Measurements from ENCODE around the gene AVPR2. TPM values are rescaled to one million over a fixed set of nuclear protein-coding genes. Genes with fewer than 3 reads are reported as not detected.

AVPR2 gene
- total RNA-seq, 1 experiment from 2014 or later: 3.2 TPM

DNA sequence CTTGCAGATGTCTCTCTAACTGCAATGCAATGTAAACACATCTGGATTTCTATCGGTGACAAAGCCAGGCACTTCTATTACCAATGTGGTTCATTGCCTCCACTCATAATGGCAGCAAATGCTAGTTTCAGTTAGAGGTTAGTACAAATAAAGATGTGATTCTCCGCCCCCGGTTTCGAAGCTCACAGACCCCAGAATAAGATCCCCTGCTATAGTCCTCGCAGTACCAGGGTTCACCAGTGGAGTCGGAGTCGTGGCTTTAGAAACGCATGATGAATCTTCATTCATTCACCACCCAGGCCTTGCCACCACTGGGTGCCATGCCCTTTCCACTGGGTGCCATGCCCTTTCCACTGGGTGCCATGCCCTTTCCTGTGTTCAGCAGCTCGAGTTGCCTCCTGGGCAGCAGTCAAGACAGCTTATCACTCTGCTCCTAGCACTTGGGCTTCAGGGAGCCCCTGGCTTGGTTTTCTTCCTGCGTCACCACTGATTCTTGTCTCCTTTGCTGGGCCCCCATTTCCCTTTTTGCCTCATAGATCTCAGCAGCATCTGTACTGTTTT, 33.8 kb downstream of the AVPR2 start:
- Histone ChIP-seq H2AFZ (no peak overlapping the region), H3K9me3 (ENCODE audit: insufficient read depth, low read depth) (no peaks in the 10 kb centered on the region), H3K36me3 (ENCODE audit: low read depth) (no peaks in the 10 kb centered on the region), H3K79me2 (ENCODE audit: low read depth) (peaks cover 13% of the 10 kb centered on the region), H4K20me1 (ENCODE audit: insufficient read depth) (no peaks in the 10 kb centered on the region; the same call in 1 of the 2 replicates), H3K27me3 (ENCODE audit: insufficient read depth, low read depth) (no peaks in the 10 kb centered on the region), H3K27ac (no peak overlapping the region), H3K9me2 (ENCODE audit: insufficient read depth) (no peaks in the 10 kb centered on the region), H3K4me3 (no peak overlapping the region), H3K4me2 (no peak overlapping the region), H3F3A (ENCODE audit: insufficient read depth, low read depth) (peaks cover 8% of the 10 kb centered on the region; the same call in 1 of the 2 replicates), H3K4me1 (replicated peaks; ENCODE audit: insufficient read depth) (no peaks in the 10 kb centered on the region)
- ChIA-PET CTCF (interaction anchor here (0.5 to 0.7 kb wide), 4 partner anchors 286 to 876 kb away, joined by 3 to 15 read pairs (median 9); no protein-coding TSS in a partner anchor), POLR2A (ENCODE audit: unreplicated experiment) (interaction anchor here (0.7 kb wide), 1 partner anchor 46 kb away, joined by 4 read pairs; no protein-coding TSS in a partner anchor)
- no TSS peak for BruUV-seq (replicated peaks)
- intact Hi-C loops (cut with micrococcal nuclease; ENCODE audit: unreplicated experiment): no loop called here
- DNase-seq: no peak
- TF ChIP-seq EZH2 (IDR thresholded peaks at IDR 0.05; ENCODE audit: low read depth): no peak
- TF ChIP-seq, protein P1, sequence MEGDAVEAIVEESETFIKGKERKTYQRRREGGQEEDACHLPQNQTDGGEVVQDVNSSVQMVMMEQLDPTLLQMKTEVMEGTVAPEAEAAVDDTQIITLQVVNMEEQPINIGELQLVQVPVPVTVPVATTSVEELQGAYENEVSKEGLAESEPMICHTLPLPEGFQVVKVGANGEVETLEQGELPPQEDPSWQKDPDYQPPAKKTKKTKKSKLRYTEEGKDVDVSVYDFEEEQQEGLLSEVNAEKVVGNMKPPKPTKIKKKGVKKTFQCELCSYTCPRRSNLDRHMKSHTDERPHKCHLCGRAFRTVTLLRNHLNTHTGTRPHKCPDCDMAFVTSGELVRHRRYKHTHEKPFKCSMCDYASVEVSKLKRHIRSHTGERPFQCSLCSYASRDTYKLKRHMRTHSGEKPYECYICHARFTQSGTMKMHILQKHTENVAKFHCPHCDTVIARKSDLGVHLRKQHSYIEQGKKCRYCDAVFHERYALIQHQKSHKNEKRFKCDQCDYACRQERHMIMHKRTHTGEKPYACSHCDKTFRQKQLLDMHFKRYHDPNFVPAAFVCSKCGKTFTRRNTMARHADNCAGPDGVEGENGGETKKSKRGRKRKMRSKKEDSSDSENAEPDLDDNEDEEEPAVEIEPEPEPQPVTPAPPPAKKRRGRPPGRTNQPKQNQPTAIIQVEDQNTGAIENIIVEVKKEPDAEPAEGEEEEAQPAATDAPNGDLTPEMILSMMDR (conservative IDR thresholded peaks at IDR 0.05): no peak

DNA sequence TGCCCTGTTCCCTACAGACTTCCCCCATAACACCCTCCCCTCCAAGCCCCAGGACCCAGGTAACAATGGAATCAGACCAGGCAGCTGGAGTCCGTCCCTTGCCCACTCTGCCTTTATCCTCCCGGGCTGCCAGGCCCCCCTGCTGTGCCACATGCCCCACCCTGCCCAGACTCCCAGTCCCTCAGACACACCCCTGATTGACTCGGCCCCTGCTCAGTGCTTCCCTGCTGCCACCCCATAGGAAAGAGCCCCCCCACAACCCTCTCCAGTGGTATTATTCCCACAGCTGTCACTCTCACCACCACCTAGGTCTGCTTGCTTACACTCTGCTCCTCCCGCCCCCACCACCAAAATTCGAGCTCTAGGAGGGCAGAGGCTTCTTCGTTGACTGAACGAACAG, 35.1 kb downstream of the AVPR2 start:
- no peaks in the 10 kb centered on the region for H3K9me2 ChIP-seq (ENCODE audit: insufficient read depth)
- H3K4me2 ChIP-seq: no peak overlapping the region
- ChIA-PET POLR2A (ENCODE audit: unreplicated experiment) (no interaction called here), CTCF (interaction anchor here (1.0 kb wide), 1 partner anchor 12 kb away, joined by 3 read pairs; no protein-coding TSS in a partner anchor)
- intact Hi-C loops (cut with micrococcal nuclease; ENCODE audit: unreplicated experiment): no loop called here
- H4K20me1 ChIP-seq (ENCODE audit: insufficient read depth): no peaks in the 10 kb centered on the region
- no peak for TF ChIP-seq EZH2 (IDR thresholded peaks at IDR 0.05; ENCODE audit: low read depth)
- TF ChIP-seq, protein P1 (conservative IDR thresholded peaks at IDR 0.05): no peak
- peaks cover 8% of the 10 kb centered on the region; the same call in 1 of the 2 replicates for H3F3A ChIP-seq (ENCODE audit: insufficient read depth, low read depth)
- no TSS peak for BruUV-seq (replicated peaks)
- H3K79me2 ChIP-seq (ENCODE audit: low read depth): peaks cover under 1% of the 10 kb centered on the region
- no peaks in the 10 kb centered on the region for H3K36me3 ChIP-seq (ENCODE audit: low read depth)
- no peaks in the 10 kb centered on the region for H3K9me3 ChIP-seq (ENCODE audit: insufficient read depth, low read depth)
- no peak overlapping the region for H2AFZ ChIP-seq
- no peaks in the 10 kb centered on the region for H3K4me1 ChIP-seq (replicated peaks; ENCODE audit: insufficient read depth)
- no peak overlapping the region for H3K4me3 ChIP-seq
- no peaks in the 10 kb centered on the region for H3K27me3 ChIP-seq (ENCODE audit: insufficient read depth, low read depth)
- DNase-seq: no peak
- no peak overlapping the region for H3K27ac ChIP-seq

DNA sequence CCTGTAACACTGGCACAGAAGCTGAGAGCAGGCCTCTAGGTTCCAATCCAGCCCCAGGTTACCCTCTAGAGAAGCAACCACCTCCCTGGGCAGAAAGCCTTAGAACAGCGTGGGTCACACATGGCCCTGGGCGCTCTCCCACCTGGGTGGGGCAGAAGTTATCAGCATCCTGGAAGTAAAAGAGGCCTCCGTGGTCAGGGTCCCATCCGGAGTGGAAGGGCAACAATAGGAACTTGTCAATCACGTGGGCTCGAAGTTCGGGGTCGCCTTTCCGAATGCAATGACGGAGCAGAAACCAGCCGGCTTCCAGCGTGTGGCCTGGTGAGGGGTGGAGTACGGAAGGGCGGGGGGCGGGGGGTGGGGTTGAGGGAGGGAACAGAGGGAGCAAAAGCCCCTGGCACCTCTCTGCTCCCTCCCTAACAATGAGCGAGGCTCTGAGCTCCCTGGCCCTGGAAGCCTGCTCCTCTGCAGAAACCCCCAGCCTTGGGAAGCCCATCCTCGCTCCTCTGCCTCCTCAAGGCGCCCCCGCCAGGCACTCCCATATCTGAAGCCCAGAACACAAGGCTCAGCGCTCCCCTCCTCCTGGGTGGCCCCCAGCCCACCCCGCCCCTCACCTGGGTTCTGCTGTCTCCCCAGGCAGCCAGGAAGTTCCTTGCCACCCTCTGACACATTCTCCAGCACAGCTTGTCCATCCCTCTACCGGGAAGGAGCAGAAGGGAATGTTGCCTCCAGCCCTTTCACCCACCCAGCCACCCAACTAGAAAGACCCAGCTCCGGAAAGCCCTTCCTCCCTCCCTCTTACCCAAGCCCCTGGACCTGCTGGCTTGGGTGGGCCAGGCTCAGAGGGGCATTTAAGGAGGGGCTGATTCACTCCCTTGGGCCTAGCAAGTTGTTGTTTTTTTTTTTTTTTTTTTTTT, 37.1 kb downstream of the AVPR2 start:
- H3K36me3 ChIP-seq (ENCODE audit: low read depth): no peaks in the 10 kb centered on the region
- no peaks in the 10 kb centered on the region for H3K9me2 ChIP-seq (ENCODE audit: insufficient read depth)
- no peak overlapping the region for H3K27ac ChIP-seq
- no peak overlapping the region for H3K4me2 ChIP-seq
- no TSS peak for BruUV-seq (replicated peaks)
- TF ChIP-seq, protein P1 (conservative IDR thresholded peaks at IDR 0.05): no peak
- no peak for TF ChIP-seq EZH2 (IDR thresholded peaks at IDR 0.05; ENCODE audit: low read depth)
- no peaks in the 10 kb centered on the region for H3K27me3 ChIP-seq (ENCODE audit: insufficient read depth, low read depth)
- H3K9me3 ChIP-seq (ENCODE audit: insufficient read depth, low read depth): no peaks in the 10 kb centered on the region
- no peaks in the 10 kb centered on the region for H3K4me1 ChIP-seq (replicated peaks; ENCODE audit: insufficient read depth)
- H3F3A ChIP-seq (ENCODE audit: insufficient read depth, low read depth): no peaks in the 10 kb centered on the region
- intact Hi-C loops (cut with micrococcal nuclease; ENCODE audit: unreplicated experiment): no loop called here
- ChIA-PET CTCF (interaction anchor here (1.0 kb wide), 1 partner anchor 15 kb away, joined by 6 read pairs; no protein-coding TSS in a partner anchor), POLR2A (ENCODE audit: unreplicated experiment) (interaction anchor here (0.6 to 0.7 kb wide), 3 partner anchors 11 to 1274 kb away, joined by 3 to 11 read pairs (median 5); no protein-coding TSS in a partner anchor)
- DNase-seq: peak in 1 of 2 experiments; percentile 38
- no peaks in the 10 kb centered on the region for H3K79me2 ChIP-seq (ENCODE audit: low read depth)
- no peaks in the 10 kb centered on the region for H4K20me1 ChIP-seq (ENCODE audit: insufficient read depth)
- no peak overlapping the region for H3K4me3 ChIP-seq
- no peak overlapping the region for H2AFZ ChIP-seq

Measured in PC-9 (cell line).